Heart left ventricle (tissue), 16 donors: ENCODE measurements around the gene EIF4G1. TPM values are rescaled to one million over a fixed set of nuclear protein-coding genes. Genes with fewer than 3 reads are reported as not detected.

Experiments
- ATAC-seq, 4 donors: fragments of 200-7000 bp; cut with Tn5 transposase; one replicate each; pipeline ENCODE4 v1.9.1; 2020 to 2022; ENCODE audit warnings: moderate library complexity in 4 of 4, mild to moderate bottlenecking in 3 of 4, moderate number of reproducible peaks in 1 of 4
- DNase-seq, 5 donors: peaks; one replicate each; pipeline ENCODE4 v3.0.0-alpha.2; 2020
- H3K27ac ChIP-seq, 12 donors: fragments of 200-600 bp; sonication (generic) in 4 of 12; one replicate each; pipeline versions ENCODE4 v1.5.0 to v1.8.0; 2016 to 2022; ENCODE audit warnings: mild to moderate bottlenecking in 2 of 12
- H3K27me3 ChIP-seq, 9 donors: fragments of 200-600 bp; sonication (generic) in 2 of 9; one replicate each; pipeline versions ENCODE4 v1.5.1 to v1.8.0; 2016 to 2022; ENCODE audit warnings: mild to moderate bottlenecking in 3 of 9
- H3K36me3 ChIP-seq, 9 donors: fragments of 200-600 bp; sonication (generic) in 2 of 9; one replicate each; pipeline versions ENCODE4 v1.5.0 to v1.8.0; 2018 to 2022; ENCODE audit warnings: mild to moderate bottlenecking in 2 of 9
- H3K4me1 ChIP-seq, 12 donors: fragments of 200-600 bp; sonication (generic) in 4 of 12; one replicate each; pipeline versions ENCODE4 v1.5.0 to v1.8.0; 2016 to 2022; ENCODE audit warnings: mild to moderate bottlenecking in 3 of 12
- H3K4me3 ChIP-seq, 12 donors: fragments of 200-600 bp; sonication (generic) in 4 of 12; one replicate each; pipeline versions ENCODE4 v1.5.0 to v1.8.0; 2017 to 2022; ENCODE audit warnings: mild to moderate bottlenecking in 9 of 12, moderate library complexity in 4 of 12
- H3K9me3 ChIP-seq, 12 donors: fragments of 200-600 bp; sonication (generic) in 4 of 12; one replicate each; pipeline versions ENCODE4 v1.5.0 to v1.8.0; 2016 to 2022; ENCODE audit warnings: mild to moderate bottlenecking in 1 of 12
- POLR2A ChIP-seq, 2 donors: fragments of 450-650 bp; IDR thresholded peaks; one replicate each; pipeline ENCODE4 v1.6.1; 2017; ENCODE audit warnings: antibody characterized with exemption in 2 of 2, mild to moderate bottlenecking in 2 of 2, moderate library complexity in 2 of 2
- WGBS, 4 donors: extraction: QIAGEN DNeasy Blood & Tissue Kit in 2 of 4; methylation state at CpG; one replicate each; pipeline versions ENCODE4 v1.1.5 to v1.1.7; 2013 to 2018; 5-methylcytosine and 5-hydroxymethylcytosine counted together
- intact Hi-C, 10 donors: fragments of 100-400 bp; cut with DNase I; formaldehyde crosslinking; loops; one replicate each; pipeline versions ENCODE4 v1.11.1 to v1.14.2; 2022
- polyA plus RNA-seq, 2 donors: library from polyadenylated mRNA; stranded (reverse); fragments of 200-250 nt; gene quantifications; one replicate each; pipeline ENCODE4 v1.2.3, GENCODE V29; 2013
- total RNA-seq, 9 donors: library from RNA; depleted of rRNA in 2 of 9; stranded (reverse); fragments of >200 nt in 2 of 9; fragmentation: NEBNext Ultra II Directional in 3 of 9; extraction: Animal tissue kit (Norgen Biotek cat#: 25700) in 3 of 9; gene quantifications; one replicate each; pipeline versions ENCODE4 v1.1.0 to v1.2.4, GENCODE V29; 2016 to 2023
- TF ChIP-seq, protein P1 (sequence below), 12 donors: fragments of 200-600 bp; sonication (generic) in 4 of 12; IDR thresholded peaks; one replicate each; pipeline versions ENCODE4 v1.5.0 to v1.8.0; 2018 to 2022; ENCODE audit warnings: antibody characterized with exemption in 12 of 12, mild to moderate bottlenecking in 5 of 12
- donor health status: ischemic (EF 13 %, LVEDD 7.1; RV severe dilation, severe dysfunction).
- donor health status: healthy with polysubstance abuse.
- donor health status: DM: no; HTN: yes; CAD: no.
- donor health status: DM: no; HTN: no; CAD: no.
- donor health status: ischemic (EF 25% LVEDD 6.9; RV normal size, moderate dysfunction).
- donor health status: ischemic (EF 25% LVEDD 5.7; RV mildly dilated, moderate dysfunction).
- donor health status: healthy.
- donor health status: DM: yes; HTN: yes; CAD: no.
- donor health status: ischemic (EF 35%, LVEDD 5.7; RV mildly dilated, moderate dysfunction).
- donor health status: nonischemic (EF 11% LVEDD 7.7; RV severe dilation, severe dysfunction).
- donor health status: DM: yes; HTN: yes; CAD: no.
- donor health status: PGD.
- donor health status: ischemic (EF 29% LVEDD 5.4; RV normal size, mild dysfunction).
- donor health status: nonischemic (EF 23%, LVEDD 6.1; RV moderate dilation, normal function).

EIF4G1 gene
- total and polyA plus RNA-seq, 11 donors, result 178 to 407 (median 229) TPM

DNA sequence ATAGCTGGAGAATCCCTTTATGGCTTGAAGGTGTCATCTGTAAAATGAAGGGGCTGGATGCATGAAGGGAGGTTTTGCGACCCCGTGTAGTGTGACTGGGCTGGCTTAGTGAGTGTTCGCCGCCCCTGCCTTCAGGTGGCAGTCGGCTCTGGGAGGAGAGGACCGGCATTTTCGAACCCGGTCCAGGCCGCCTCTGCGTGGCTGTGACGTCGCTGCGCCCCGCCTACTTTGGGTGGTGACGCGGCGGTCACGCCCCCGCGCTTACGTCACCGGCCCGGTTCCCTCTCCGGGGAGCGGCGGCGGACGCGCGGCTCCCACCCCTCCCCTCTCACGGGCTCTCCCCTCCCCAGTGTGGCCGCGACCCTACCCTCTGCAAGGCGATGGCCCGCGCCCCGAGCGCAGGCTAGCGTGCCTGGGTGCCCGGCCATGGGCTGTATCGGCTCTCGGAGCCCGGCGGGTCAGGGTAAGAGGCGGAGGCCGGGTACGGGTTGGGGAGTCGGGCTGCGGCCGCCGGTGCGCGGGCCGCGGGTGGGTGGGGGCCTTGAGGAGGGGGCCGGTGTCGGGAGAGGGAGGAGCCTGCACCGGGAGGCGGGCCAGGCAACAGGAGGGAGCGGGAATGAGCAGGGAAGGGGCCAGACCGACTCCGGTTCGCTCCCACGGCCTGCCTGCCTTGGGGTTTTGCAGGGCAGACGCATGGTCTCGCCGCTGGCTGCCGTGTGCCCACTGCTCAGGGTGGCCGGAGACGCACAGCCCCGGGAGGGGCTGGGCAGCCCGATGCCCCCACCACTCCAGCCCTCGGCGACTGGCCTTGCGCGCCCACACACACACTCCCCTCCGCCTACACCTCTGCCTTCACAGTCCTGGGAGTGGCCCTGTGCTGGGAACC lies 21.5 kb downstream of the EIF4G1 start:
- intact Hi-C loops, result loop anchor here in 5 of 10 donors (2.0 kb wide), 3 partner anchors 15 to 37 kb away; partner anchors contain the start of genes EIF4G1 (in 3 of the 5) and PSMD2 (in 1 of the 5)
- H3K27me3 ChIP-seq, result no peaks in the 10 kb centered on the region
- peaks cover 3 to 47% (median 45%) of the 10 kb centered on the region in 9 donors for H3K36me3 ChIP-seq
- H3K4me3 ChIP-seq, result peak overlapping the region; percentile 66 to 95 (median 86)
- TF ChIP-seq, protein P1, sequence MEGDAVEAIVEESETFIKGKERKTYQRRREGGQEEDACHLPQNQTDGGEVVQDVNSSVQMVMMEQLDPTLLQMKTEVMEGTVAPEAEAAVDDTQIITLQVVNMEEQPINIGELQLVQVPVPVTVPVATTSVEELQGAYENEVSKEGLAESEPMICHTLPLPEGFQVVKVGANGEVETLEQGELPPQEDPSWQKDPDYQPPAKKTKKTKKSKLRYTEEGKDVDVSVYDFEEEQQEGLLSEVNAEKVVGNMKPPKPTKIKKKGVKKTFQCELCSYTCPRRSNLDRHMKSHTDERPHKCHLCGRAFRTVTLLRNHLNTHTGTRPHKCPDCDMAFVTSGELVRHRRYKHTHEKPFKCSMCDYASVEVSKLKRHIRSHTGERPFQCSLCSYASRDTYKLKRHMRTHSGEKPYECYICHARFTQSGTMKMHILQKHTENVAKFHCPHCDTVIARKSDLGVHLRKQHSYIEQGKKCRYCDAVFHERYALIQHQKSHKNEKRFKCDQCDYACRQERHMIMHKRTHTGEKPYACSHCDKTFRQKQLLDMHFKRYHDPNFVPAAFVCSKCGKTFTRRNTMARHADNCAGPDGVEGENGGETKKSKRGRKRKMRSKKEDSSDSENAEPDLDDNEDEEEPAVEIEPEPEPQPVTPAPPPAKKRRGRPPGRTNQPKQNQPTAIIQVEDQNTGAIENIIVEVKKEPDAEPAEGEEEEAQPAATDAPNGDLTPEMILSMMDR (IDR thresholded peaks at IDR 0.05), result no peak
- peak; percentile 85 for TF ChIP-seq POLR2A (IDR thresholded peaks at IDR 0.05)
- DNase-seq, result peak; percentile 87 to 93 (median 91)
- ATAC-seq, result peak; percentile 17 to 66 (median 64)
- peak overlapping the region; percentile 75 to 100 (median 96) for H3K27ac ChIP-seq
- peaks cover 11 to 54% (median 37%) of the 10 kb centered on the region in 12 donors for H3K4me1 ChIP-seq
- WGBS, 4 donors, result 0 to 2% (median 1%) methylated on average over 40 to 77 of the region's 77 CpGs
- H3K9me3 ChIP-seq, result no peaks in the 10 kb centered on the region

DNA sequence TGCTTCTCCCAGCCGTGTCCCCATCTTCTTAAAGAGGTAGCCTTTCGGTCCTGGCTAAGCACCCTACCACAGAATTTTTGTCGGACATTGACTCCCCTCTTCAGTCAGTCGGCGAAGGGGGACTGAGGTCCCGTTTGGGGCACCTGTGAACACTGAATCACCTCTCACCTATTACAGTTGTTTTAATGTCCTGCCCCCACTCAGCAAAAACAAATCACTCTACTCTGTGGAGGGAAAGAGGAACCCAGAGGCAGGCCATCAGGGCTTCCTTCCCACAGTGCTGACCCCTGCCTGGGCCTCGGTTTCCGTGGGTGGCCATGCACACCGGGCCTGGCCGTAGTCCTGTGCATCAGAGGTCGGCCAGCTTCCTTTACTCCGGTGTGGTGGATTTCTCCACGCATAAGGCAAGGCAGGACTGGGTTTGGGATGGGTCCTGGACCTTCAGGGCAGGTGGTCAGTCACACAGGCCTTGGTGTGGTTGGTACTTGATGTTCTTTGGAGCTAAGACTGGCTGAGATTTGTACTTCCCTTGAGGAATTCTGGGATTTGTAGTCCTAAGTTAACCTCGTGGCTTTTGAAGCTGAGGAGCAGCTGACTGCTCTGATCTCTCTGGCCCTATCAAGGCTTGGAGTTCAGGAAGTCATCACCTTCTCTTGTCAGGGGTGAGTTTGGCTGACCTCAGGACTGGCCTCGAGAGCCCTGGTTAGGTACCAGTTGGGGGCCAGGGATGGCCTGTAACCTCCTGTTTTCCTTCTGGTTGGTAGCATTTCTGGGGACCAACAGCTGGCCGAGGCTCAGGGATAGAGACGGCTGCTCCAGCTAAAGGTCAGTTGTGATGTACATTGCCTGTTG lies 22.4 kb downstream of the EIF4G1 start:
- Histone ChIP-seq H3K4me3 (peak overlapping the region; percentile 66 to 95 (median 86)), H3K36me3 (peaks cover 3 to 44% (median 40%) of the 10 kb centered on the region in 9 donors), H3K4me1 (peaks cover 11 to 57% (median 37%) of the 10 kb centered on the region in 12 donors), H3K27me3 (no peaks in the 10 kb centered on the region), H3K27ac (peak overlapping the region; percentile 75 to 100 (median 96)), H3K9me3 (no peaks in the 10 kb centered on the region)
- intact Hi-C loops, result loop anchor here in 4 of 10 donors (2.0 kb wide), 2 partner anchors 22 to 38 kb away; partner anchors contain the start of genes EIF4G1 (in 3 of the 4) and PSMD2 (in 1 of the 4)
- peak in 2 of 5 donors; percentile 34 to 58 for DNase-seq
- 9 to 18% (median 16%) methylated on average over 15 to 17 of the region's 17 CpGs for WGBS, 4 donors
- peak; percentile 35 to 48 (median 46) for ATAC-seq
- TF ChIP-seq, protein P1 (IDR thresholded peaks at IDR 0.05), result no peak
- TF ChIP-seq POLR2A (IDR thresholded peaks at IDR 0.05), result no peak

DNA sequence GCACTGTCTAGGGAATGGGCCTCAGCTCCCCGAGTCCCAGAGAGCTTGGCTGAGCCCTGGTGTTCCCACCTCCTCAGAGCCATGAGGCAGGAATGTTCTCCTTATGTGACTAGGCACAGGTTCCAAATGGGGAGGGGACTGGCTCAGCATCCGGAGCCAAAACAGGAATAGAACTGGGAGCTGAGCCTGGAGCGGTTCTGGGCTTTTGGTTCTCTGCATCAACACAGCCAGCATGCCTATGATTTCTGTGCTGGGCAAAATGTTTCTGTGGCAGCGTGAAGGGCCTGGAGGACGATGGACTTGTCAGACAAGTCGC lies 23.0 kb downstream of the EIF4G1 start, which contains the start of gene FAM131A:
TSS of gene FAM131A (plus strand) at position 202 of the 316 bp plus-strand sequence. CDS start at position 233, 31 bp downstream.
- DNase-seq (peak in 4 of 5 donors; percentile 69 to 83 (median 75)), ATAC-seq (peak; percentile 51 to 70 (median 68))
- Histone ChIP-seq H3K36me3 (peaks cover 0 to 44% (median 40%) of the 10 kb centered on the region in 9 donors), H3K4me1 (peaks cover 11 to 52% (median 34%) of the 10 kb centered on the region in 12 donors), H3K27ac (peak within 1 kb of the TSS; percentile 75 to 100 (median 96)), H3K27me3 (no peaks in the 10 kb centered on the region), H3K9me3 (no peaks in the 10 kb centered on the region), H3K4me3 (peak within 1 kb of the TSS; percentile 66 to 95 (median 86))
- TF ChIP-seq POLR2A (IDR thresholded peaks at IDR 0.05), result no peak
- TF ChIP-seq, protein P1 (IDR thresholded peaks at IDR 0.05), result no peak
- intact Hi-C loops, result loop anchor here in 4 of 10 donors (2.0 kb wide), 2 partner anchors 23 to 39 kb away; partner anchors contain the start of genes EIF4G1 (in 3 of the 4) and PSMD2 (in 1 of the 4)
- WGBS, 4 donors, result 13 to 31% (median 22%) methylated on average over 6 of the region's 6 CpGs
